Measurements from ENCODE around the gene ZBTB7C.

ZBTB7C gene

GRCh38 chr18:48351216-48352050 lies 57.8 kb downstream of the ZBTB7C start:
- no peak for DNase-seq

GRCh38 chr18:48348739-48349138 lies 60.4 kb downstream of the ZBTB7C start:
- DNase-seq: no peak

GRCh38 chr18:48347756-48348326 lies 61.3 kb downstream of the ZBTB7C start:
- DNase-seq: no peak

- DNase-seq: peak; percentile 2
Observed at GRCh38 chr18:48345596-48345995, 63.6 kb downstream of the ZBTB7C start.

- no peak for DNase-seq
Observed at GRCh38 chr18:48342581-48342980, 66.6 kb downstream of the ZBTB7C start.

GRCh38 chr18:48342125-48342524 lies 67.1 kb downstream of the ZBTB7C start:
- DNase-seq: no peak

GRCh38 chr18:48340560-48340959 lies 68.6 kb downstream of the ZBTB7C start:
- DNase-seq: peak; percentile 78

GRCh38 chr18:48339692-48340091 lies 69.5 kb downstream of the ZBTB7C start:
- no peak for DNase-seq

GRCh38 chr18:48338915-48339314 lies 70.3 kb downstream of the ZBTB7C start:
- no peak for DNase-seq

- DNase-seq: no peak
Observed at GRCh38 chr18:48337053-48337452, 72.1 kb downstream of the ZBTB7C start.

GRCh38 chr18:48336332-48336731 lies 72.9 kb downstream of the ZBTB7C start:
- no peak for DNase-seq

GRCh38 chr18:48335829-48336228 lies 73.4 kb downstream of the ZBTB7C start:
- DNase-seq: no peak

- DNase-seq: no peak
Observed at GRCh38 chr18:48334845-48335244, 74.3 kb downstream of the ZBTB7C start.

GRCh38 chr18:48333563-48333962 lies 75.6 kb downstream of the ZBTB7C start:
- DNase-seq: no peak

GRCh38 chr18:48330016-48330991 lies 78.9 kb downstream of the ZBTB7C start:
- DNase-seq: no peak

- DNase-seq: no peak
Observed at GRCh38 chr18:48328473-48329210, 80.5 kb downstream of the ZBTB7C start.

GRCh38 chr18:48326901-48327675 lies 82.1 kb downstream of the ZBTB7C start:
- no peak for DNase-seq

GRCh38 chr18:48325115-48325665 lies 84.0 kb downstream of the ZBTB7C start:
- no peak for DNase-seq

- no peak for DNase-seq
Observed at GRCh38 chr18:48324651-48325050, 84.5 kb downstream of the ZBTB7C start.

- DNase-seq: no peak
Observed at GRCh38 chr18:48323151-48323550, 86.0 kb downstream of the ZBTB7C start.

GRCh38 chr18:48321536-48321935 lies 87.6 kb downstream of the ZBTB7C start:
- DNase-seq: no peak

- no peak for DNase-seq
Observed at GRCh38 chr18:48321121-48321520, 88.1 kb downstream of the ZBTB7C start.

Data from NCI-H1694 treated with DMSO at 0.1 percent for 48 hours (cell line).